Hematopoietic multipotent progenitor cell treated with erythropoietin and hydrocortisone succinate and interleukin-3 and kit ligand, for 15 days (in vitro differentiated cells): ENCODE data around the gene C1orf74.

Source experiments
- DNase-seq: peaks from one replicate; pipeline ENCODE4 v3.0.0-alpha.2; 2015; ENCODE audit warnings: low spot score

C1orf74 gene

GRCh38 chr1:209770636-209771415 is 13.5 kb downstream of the C1orf74 start:
- DNase-seq: no peak

DNA sequence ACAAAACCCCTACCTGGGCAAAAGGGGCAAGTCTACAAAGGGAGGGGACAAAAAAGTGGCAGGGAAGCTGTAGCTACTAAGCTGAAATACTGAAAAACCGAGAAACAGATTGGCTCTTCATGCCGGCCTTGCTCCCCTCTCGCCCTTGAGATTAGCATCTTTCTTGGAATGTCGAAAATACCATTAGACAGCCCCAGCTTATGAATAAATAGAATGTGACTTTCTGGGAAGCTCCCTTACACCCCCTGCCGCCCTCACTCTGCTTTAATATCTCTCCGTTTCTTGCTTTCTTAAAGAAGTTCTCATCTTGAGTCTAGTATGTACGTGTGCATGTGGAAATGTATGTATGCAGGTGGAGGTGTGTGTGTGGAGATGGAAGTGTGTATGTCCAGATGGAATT is 14.4 kb downstream of the C1orf74 start:
- DNase-seq: no peak

DNA sequence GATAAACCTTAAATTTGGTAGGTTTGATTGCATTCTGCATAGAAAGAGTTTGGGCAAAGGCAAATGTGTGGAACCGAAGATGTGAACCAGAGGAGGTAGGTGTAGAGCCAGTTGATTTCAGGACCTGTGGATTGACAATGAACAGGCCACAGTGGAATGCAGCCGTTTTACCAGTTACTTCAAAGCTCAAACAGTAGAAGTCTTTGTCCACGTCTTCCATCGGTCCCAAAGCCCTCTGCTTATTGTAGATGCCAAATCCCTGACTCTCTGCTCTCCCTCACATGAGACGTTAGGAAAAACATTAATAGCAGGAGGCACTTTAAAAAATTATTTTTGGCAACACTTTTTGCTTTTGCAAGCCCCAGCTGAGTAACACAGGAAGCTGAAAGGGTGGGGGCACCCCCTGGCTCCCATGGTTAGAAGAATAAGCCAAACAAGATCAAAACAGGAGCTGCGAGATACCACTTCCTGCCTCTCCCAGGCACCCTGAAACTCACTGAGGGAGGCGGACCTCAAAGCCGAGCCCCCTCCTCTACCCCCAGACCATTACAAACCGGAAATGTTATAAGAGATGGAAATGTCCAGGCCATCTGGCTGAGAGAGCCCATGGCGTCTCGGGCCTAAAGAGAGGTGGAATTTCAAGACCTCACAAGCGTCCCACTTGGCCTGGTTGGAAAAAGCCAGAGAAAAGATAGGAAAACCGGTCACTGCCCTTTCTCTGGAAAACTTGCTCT is 15.0 kb downstream of the C1orf74 start:
- no peak for DNase-seq

- no peak for DNase-seq
Observed at GRCh38 chr1:209768354-209768774, 16.0 kb downstream of the C1orf74 start.

GRCh38 chr1:209767706-209768105 is 16.7 kb downstream of the C1orf74 start:
- no peak for DNase-seq

GRCh38 chr1:209767096-209767495 is 17.3 kb downstream of the C1orf74 start:
- no peak for DNase-seq

GRCh38 chr1:209766051-209766450 is 18.3 kb downstream of the C1orf74 start:
- DNase-seq: no peak

GRCh38 chr1:209761011-209761635 is 23.2 kb downstream of the C1orf74 start:
- DNase-seq: no peak

DNA sequence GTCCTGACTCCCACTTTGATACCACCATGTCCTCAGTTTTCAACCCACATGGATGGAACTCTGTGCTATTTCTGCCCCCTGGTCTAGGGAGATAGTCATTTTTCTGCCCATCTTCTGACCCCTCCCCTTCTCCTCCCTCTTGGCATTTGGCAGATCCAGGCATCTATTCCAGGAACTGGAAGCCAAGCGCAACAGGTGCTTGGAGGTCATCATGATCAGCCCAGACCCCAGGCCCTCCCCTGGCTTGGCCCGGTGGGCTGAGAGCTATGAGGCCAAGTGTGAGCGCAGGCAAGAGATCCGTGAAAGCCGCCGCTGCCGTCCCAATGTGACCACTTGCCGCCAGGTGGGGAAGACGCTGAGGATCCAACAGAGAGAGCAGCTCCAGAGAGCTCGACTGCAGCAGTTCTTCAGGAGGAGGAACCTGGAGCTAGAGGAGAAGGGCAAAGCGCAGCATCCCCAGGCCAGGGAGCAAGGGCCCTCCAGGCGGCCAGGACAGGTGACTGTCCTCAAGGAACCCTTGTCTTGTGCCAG is 24.5 kb downstream of the C1orf74 start:
- no peak for DNase-seq

DNA sequence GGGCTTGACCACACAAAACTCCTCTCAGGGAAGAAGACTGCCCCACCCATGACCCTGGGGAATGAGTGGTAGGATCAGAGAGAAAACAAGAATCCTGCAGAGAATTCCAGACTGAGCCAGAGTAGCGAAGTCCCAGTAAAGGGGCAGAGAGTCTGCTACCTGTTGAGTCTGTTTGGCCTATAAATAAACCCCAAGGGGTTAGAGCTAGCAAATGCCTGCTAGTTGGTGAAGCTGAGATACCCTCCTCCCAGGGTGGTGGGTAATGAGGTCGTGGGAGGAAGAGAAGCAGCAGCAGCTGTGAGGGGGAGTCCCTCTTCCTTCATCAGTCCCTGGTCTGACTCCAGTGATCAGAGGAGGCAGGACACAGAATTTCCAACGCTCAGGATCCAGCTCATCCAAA is 26.0 kb downstream of the C1orf74 start:
- DNase-seq: no peak

DNA sequence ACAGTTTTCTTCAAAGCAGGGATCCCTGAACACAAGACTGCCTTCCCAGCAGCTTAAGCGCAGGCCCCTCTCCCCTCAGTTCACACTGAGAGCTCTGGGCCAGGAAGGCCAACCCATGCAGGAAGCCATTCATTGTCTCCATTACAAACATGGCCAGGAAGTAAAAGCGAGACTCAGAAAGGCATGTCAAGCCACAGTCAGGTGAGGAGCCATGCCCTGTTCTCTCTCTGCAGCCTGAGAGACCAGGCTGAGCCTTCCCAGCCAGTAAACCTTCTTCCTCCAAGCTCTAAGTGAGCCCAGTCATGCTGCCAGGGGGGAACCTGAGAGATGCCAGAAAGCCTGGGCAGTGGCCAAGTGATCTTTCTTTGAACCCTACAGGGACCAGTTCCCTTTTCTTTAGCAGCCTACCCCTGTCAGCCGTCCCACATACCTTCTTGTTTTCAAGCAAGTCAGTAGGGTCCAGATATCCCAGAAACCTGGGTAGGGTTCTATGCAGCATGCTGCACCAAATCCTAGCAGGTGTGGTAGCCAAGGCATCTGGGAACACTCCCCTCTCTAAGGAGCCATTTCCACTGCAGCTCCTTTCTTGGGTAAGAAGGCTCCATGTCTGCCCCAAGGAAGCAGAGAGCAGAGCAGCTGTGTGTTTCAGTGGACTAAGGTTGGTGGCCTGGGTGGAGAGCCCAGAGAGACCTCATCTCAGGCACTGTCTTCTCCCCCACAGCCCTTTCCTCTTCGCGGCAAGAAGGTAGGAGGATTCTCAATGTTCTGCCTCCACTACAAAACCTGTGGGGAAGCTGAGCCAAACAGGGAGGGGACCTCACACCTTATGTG is 27.5 kb downstream of the C1orf74 start:
- no peak for DNase-seq

GRCh38 chr1:209755926-209756614 is 28.3 kb downstream of the C1orf74 start, which contains the start of gene TRAF3IP3:
TSS of gene TRAF3IP3 (plus strand) at chr1:209756053. CDS start at chr1:209760040, 3,987 bp downstream.
- DNase-seq: no peak

GRCh38 chr1:209755256-209755655 is 29.1 kb downstream of the C1orf74 start:
- DNase-seq: no peak

DNA sequence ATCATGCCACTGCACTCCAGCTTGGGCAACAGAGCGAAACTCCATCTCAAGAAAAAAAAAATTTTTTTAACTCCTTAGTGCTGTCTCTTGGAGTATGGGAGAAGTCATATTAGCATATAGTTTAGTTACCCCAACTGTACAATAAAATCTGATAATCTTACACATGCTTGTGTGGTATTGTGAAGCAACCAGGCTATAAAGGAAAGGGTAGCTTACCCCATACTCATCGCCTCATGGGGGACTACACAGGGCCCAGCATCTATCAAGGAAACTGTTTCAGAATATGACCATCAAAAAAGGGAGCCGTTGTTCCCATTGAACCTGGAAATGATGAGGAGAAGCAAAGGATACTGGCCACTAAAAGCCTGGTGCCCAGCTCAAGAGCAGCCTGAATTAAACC is 31.5 kb downstream of the C1orf74 start:
- DNase-seq: no peak

GRCh38 chr1:209751627-209752231 is 32.6 kb downstream of the C1orf74 start:
- no peak for DNase-seq

GRCh38 chr1:209749670-209750323 is 34.6 kb downstream of the C1orf74 start:
- no peak for DNase-seq

DNA sequence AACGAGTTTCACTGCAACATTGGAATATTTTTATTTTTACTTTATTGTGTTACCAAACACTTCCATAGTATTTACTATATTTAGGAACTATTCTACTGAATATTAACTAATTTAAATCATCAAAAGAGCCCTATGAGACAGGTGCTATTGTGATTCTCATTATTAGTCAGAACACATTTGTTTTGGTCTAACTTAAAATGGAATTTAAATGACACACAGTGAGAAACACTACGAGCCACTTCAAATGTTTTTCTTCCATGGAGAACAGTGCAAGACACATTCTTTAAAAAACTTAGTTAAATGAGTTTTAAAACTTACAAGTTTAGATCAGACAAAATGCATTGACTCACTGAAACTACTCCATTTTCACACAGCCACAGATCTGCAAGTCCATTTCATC is 35.2 kb downstream of the C1orf74 start:
- DNase-seq: no peak

DNA sequence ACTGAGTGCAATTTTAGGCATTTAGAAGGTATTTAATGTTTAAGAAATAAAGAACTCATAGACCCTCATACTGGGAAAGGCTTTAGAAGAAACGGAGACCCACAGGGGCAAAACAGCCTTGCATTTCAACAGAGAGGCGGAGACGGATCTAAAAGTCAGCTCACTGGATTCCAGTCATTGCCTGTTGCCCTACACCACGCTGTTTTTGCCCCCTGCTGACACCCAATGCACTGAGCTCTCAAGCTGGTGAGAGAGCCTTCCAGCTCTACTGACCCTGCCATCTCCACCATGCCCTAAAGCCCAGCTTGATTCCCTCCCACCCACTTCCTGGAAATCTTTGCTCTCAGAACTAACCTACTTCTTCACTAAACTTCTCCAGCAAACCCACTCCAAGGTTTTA is 35.7 kb downstream of the C1orf74 start:
- no peak for DNase-seq

DNA sequence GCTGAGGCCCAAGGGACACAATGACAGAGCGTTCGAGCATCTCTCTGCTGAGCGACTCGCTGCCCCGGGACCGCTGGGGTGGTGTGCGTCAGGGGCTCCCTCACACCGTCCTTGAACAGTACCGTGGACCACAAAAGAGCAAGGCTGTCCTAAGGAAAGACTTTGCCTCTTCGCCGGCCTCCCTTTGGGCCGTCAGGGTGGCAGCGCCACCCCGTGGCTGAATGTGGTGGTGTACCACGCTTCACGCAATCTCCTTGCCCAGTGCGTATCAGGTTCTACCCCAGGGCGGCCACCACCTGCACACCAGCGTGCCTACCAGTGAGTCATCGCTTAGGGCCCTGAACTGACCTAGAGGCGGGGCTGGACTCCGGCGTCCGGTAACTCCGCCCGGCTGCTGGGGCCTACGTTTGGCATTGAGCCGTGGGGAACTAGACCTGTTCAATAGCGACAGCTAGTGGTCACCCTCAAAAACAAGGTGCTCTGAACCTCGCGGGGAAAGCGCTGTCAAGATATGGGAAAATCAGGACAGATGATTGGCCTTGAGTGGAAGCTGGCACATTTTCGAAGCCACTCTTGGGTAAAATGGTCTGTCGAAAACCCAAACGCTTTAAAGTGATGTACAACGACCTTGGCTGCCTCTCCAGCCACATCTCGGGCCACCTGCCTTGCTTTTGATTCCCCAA is 36.6 kb downstream of the C1orf74 start:
- DNase-seq: peak; percentile 91
